Stimulated activated naive CD8-positive, alpha-beta T cell treated with anti-CD3 and anti-CD28 coated beads, Interleukin-15, Interleukin-2, amounts not matched to agents 100 ng/mL and 50 ng/mL, for 24 hours (primary cell): ENCODE results near the gene STATH.
"Not testable (repeated sequence)": the region's sequence is repeated elsewhere in the genome, so short reads cannot be mapped to it uniquely, and the experiment has no call there.

Experiments
- H3K27ac Mint-ChIP-seq: one replicate; pipeline ENCODE4 v1.8.0; 2021; ENCODE audit warnings: mild to moderate bottlenecking, mixed read lengths
- H3K27me3 Mint-ChIP-seq: one replicate; pipeline ENCODE4 v1.8.0; 2021; ENCODE audit warnings: mixed read lengths
- H3K36me3 Mint-ChIP-seq: one replicate; pipeline ENCODE4 v1.8.0; 2021; ENCODE audit warnings: low read depth, mixed read lengths
- H3K4me1 Mint-ChIP-seq: one replicate; pipeline ENCODE4 v1.8.0; 2021; ENCODE audit warnings: low read depth, mixed read lengths
- H3K4me3 Mint-ChIP-seq: one replicate; pipeline ENCODE4 v1.8.0; 2021; ENCODE audit warnings: mild to moderate bottlenecking, mixed read lengths
- H3K9me3 Mint-ChIP-seq: one replicate; pipeline ENCODE4 v1.8.0; 2021; ENCODE audit warnings: mixed read lengths

The STATH gene

GRCh38 chr4:70023218-70023617 is 27.5 kb downstream of the STATH start:
- no peaks in the 10 kb centered on the region for H3K36me3 Mint-ChIP-seq
- no peak overlapping the region for H3K4me3 Mint-ChIP-seq
- no peaks in the 10 kb centered on the region for H3K4me1 Mint-ChIP-seq
- no peaks in the 10 kb centered on the region for H3K9me3 Mint-ChIP-seq
- H3K27ac Mint-ChIP-seq, result no peak overlapping the region
- H3K27me3 Mint-ChIP-seq, result no peaks in the 10 kb centered on the region

GRCh38 chr4:70027011-70027410 is 31.2 kb downstream of the STATH start:
- no peaks in the 10 kb centered on the region for H3K36me3 Mint-ChIP-seq
- H3K27me3 Mint-ChIP-seq, result no peaks in the 10 kb centered on the region
- no peak overlapping the region for H3K27ac Mint-ChIP-seq
- no peaks in the 10 kb centered on the region for H3K4me1 Mint-ChIP-seq
- H3K4me3 Mint-ChIP-seq, result no peak overlapping the region
- no peaks in the 10 kb centered on the region for H3K9me3 Mint-ChIP-seq

GRCh38 chr4:70028159-70028558 is 32.4 kb downstream of the STATH start, which contains the start of gene HTN3:
HTN3 (plus strand) TSS chr4:70028459; CDS start chr4:70030741, 2,282 bp downstream.
- not testable (repeated sequence) for H3K4me3 Mint-ChIP-seq, H3K9me3 Mint-ChIP-seq, H3K27ac Mint-ChIP-seq

GRCh38 chr4:70037559-70037958 is 41.8 kb downstream of the STATH start:
- H3K4me1 Mint-ChIP-seq, H3K36me3 Mint-ChIP-seq: not testable (repeated sequence)

More at GRCh38 chr4:70028159-70028558, 32.4 kb downstream of the STATH start, which contains the start of gene HTN3:
- H3K4me1 Mint-ChIP-seq, H3K27me3 Mint-ChIP-seq, H3K36me3 Mint-ChIP-seq: not testable (repeated sequence)

GRCh38 chr4:70039928-70040327 is 44.2 kb downstream of the STATH start:
- H3K4me3 Mint-ChIP-seq, H3K36me3 Mint-ChIP-seq, H3K27ac Mint-ChIP-seq, H3K27me3 Mint-ChIP-seq, H3K4me1 Mint-ChIP-seq: not testable (repeated sequence)
- peaks cover 13% of the 10 kb centered on the region for H3K9me3 Mint-ChIP-seq

More at GRCh38 chr4:70037559-70037958, 41.8 kb downstream of the STATH start:
- H3K9me3 Mint-ChIP-seq, result peaks cover 13% of the 10 kb centered on the region
- H3K27me3 Mint-ChIP-seq, H3K4me3 Mint-ChIP-seq, H3K27ac Mint-ChIP-seq: not testable (repeated sequence)

GRCh38 chr4:70041652-70042286 is 46.0 kb downstream of the STATH start:
- Mint-ChIP-seq H3K36me3 (no peaks in the 10 kb centered on the region), H3K4me3 (no peak overlapping the region), H3K4me1 (no peaks in the 10 kb centered on the region), H3K27ac (no peak overlapping the region), H3K9me3 (peaks cover 13% of the 10 kb centered on the region), H3K27me3 (no peaks in the 10 kb centered on the region)

- not testable (repeated sequence) for H3K27ac Mint-ChIP-seq, H3K4me1 Mint-ChIP-seq, H3K36me3 Mint-ChIP-seq, H3K27me3 Mint-ChIP-seq, H3K4me3 Mint-ChIP-seq, H3K9me3 Mint-ChIP-seq
Measured at GRCh38 chr4:70050138-70050537, 54.4 kb downstream of the STATH start, which contains the start of gene HTN1. HTN1 (plus strand) TSS chr4:70050438; CDS start chr4:70053077, 2,639 bp downstream.
